Jurkat, Clone E6-1 (cell line): ENCODE measurements around the gene ABRACL.
A peak's percentile ranks its signal among the peaks of the same experiment; 100 is the strongest.
"Not testable (repeated sequence)": the region's sequence is repeated elsewhere in the genome, so short reads cannot be mapped to it uniquely, and the experiment has no call there.

Experiments used
- DNase-seq: peaks from one replicate; pipeline ENCODE4 v3.0.0-alpha.2; 2011; ENCODE audit warnings: low read depth, low spot score
- H3K4me3 ChIP-seq: 2 replicates; pipeline ENCODE4 v1.5.1; 2011; ENCODE audit warnings: mild to moderate bottlenecking, low read length, control low read depth, moderate library complexity

ABRACL gene

GRCh38 chr6:139007428-139007827 is 21.1 kb upstream of the ABRACL start:
- DNase-seq, result no peak
- no peak overlapping the region for H3K4me3 ChIP-seq

GRCh38 chr6:139008117-139008516 is 20.4 kb upstream of the ABRACL start:
- no peak for DNase-seq
- H3K4me3 ChIP-seq, result no peak overlapping the region

GRCh38 chr6:139010674-139011073 is 17.9 kb upstream of the ABRACL start:
- DNase-seq, result no peak
- H3K4me3 ChIP-seq, result no peak overlapping the region

GRCh38 chr6:139011980-139012379 is 16.6 kb upstream of the ABRACL start:
- DNase-seq, result no peak
- no peak overlapping the region for H3K4me3 ChIP-seq

GRCh38 chr6:139013185-139013800 is 15.3 kb upstream of the ABRACL start:
- DNase-seq, result no peak
- no peak overlapping the region for H3K4me3 ChIP-seq

- no peak overlapping the region for H3K4me3 ChIP-seq
- DNase-seq, result no peak
These were observed 13.6 kb upstream of the ABRACL start for GRCh38 chr6:139014945-139015344.

GRCh38 chr6:139016337-139017213 is 12.0 kb upstream of the ABRACL start:
- H3K4me3 ChIP-seq, result no peak overlapping the region
- DNase-seq, result no peak

GRCh38 chr6:139017227-139017626 is 11.3 kb upstream of the ABRACL start:
- no peak for DNase-seq
- H3K4me3 ChIP-seq, result no peak overlapping the region

GRCh38 chr6:139019722-139020121 is 8.8 kb upstream of the ABRACL start:
- DNase-seq, result peak; percentile 27
- H3K4me3 ChIP-seq, result no peak overlapping the region

- no peak overlapping the region for H3K4me3 ChIP-seq
- no peak for DNase-seq
These were observed 7.9 kb upstream of the ABRACL start for GRCh38 chr6:139020689-139021088.

- H3K4me3 ChIP-seq, DNase-seq: not testable (repeated sequence)
These were observed 3.1 kb upstream of the ABRACL start for GRCh38 chr6:139025416-139025815.

- peak overlapping the region; percentile 92 for H3K4me3 ChIP-seq
- no peak for DNase-seq
These were observed 844 bp upstream of the ABRACL start for GRCh38 chr6:139027620-139028182.

GRCh38 chr6:139028215-139028657 is 309 bp upstream of the ABRACL start:
- DNase-seq, result no peak

GRCh38 chr6:139029470-139030227 is 1.1 kb downstream of the ABRACL start:
- DNase-seq, result no peak
- peak overlapping the region; percentile 92 for H3K4me3 ChIP-seq

More at GRCh38 chr6:139028215-139028657, 309 bp upstream of the ABRACL start:
- H3K4me3 ChIP-seq, result peak overlapping the region; percentile 92

- DNase-seq, result peak; percentile 74
These were observed 1.9 kb downstream of the ABRACL start for GRCh38 chr6:139030228-139030963.

GRCh38 chr6:139037490-139037889 is 8.9 kb downstream of the ABRACL start:
- DNase-seq, result no peak

More at GRCh38 chr6:139030228-139030963, 1.9 kb downstream of the ABRACL start:
- H3K4me3 ChIP-seq, result peak overlapping the region; percentile 92

GRCh38 chr6:139044250-139044649 is 15.7 kb downstream of the ABRACL start:
- no peak overlapping the region for H3K4me3 ChIP-seq
- DNase-seq, result no peak

More at GRCh38 chr6:139037490-139037889, 8.9 kb downstream of the ABRACL start:
- no peak overlapping the region for H3K4me3 ChIP-seq

GRCh38 chr6:139047677-139048076 is 19.1 kb downstream of the ABRACL start:
- DNase-seq, result no peak
- no peak overlapping the region for H3K4me3 ChIP-seq

GRCh38 chr6:139048912-139049311 is 20.4 kb downstream of the ABRACL start:
- H3K4me3 ChIP-seq, DNase-seq: not testable (repeated sequence)
